Pulmonary artery endothelial cell (primary cell): ENCODE measurements around the gene FBXO41. TPM values are rescaled to one million over a fixed set of nuclear protein-coding genes. Genes with fewer than 3 reads are reported as not detected.

Source experiments
- DNase-seq: peaks from one replicate; pipeline ENCODE4 v3.0.0-alpha.2; 2011; ENCODE audit warnings: low read depth, low spot score
- total RNA-seq: library from RNA; depleted of rRNA; stranded (reverse); fragments of >200 nt; gene quantifications from 2 replicates; pipeline ENCODE4 v1.2.3, GENCODE V29; 2014

FBXO41 gene
- total RNA-seq, 1 donor from 2014 or later, result 0.66 TPM

DNA sequence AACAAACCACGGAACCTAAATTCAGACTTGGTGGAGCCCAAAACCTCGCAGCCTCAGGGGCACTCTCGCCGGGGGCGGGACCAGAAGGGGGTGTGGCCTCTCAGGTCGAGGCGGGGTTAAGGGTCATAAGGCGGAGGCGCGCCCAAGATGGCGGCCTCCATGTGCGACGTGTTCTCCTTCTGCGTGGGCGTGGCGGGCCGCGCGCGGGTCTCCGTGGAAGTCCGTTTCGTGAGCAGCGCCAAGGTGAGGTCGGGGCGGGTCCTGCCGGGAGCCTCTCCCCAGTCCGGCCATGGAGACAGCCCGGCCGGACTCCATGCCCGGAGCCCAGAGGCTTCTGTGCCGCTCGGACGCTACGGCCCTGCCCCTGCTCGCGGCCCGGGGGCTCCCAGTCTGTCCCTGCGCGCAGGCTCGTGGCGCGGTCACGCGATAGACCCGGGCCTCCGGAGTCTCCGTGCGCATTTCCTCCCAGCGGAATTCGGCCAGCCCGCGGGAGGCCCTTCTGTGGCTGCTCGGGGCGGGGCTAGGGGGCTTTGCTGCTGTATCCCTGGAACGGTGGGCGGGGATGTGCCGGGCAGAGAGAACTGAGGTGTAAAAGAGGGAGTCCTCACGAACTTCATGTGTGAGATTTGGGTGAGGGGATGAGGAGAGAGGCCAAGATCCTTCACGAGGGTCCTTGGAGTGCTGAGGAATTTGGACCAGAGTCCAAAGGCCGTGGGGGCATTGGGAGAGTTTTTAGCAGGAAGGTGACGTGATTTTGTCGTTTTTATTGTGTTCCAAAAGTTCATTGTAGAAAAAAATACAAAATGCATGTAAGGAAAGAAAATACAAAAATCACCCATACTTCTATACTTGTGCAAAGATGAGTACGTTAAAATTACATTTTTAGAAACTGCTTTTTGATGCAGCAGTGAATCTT lies 69.9 kb downstream of the FBXO41 start, which contains the start of gene SMYD5:
Gene SMYD5 (plus strand): TSS at position 126 of the 916 bp plus-strand sequence. CDS start 22 bp downstream, at position 148.
- peak; percentile 39 for DNase-seq

DNA sequence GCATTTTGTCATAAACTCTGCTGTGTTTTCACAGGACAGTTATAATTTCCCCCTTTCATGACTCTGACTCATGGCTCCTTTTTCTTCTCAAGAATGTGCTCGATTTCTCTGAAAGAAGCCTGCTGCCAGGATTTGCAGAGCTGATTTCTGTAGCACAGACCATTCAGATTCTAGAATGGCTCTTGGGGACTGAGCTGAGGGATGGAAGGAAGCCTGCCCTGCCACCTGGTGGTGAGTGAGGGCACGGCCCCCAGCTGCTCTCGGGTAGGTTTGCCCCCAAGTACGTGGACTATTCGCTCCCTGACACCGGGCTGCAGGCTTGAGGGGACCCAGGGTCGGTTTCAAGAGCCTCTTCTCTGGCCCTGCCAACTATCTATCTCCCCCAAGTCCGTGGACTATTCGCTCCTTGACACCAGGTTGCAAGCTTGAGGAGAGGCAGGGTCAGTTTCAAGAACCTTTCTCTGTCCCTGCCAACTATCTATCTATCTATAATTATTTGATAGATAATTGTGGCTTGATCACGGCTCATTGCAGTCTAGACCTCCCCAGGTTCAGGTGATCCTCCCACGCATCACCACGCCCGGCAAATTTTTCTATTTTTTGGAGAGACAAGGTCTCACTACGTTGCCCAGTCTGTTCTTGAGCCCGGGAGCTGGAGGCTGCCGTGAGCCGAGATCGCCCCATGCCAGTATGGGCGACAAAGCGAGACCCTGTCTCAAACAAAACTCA lies 71.7 kb downstream of the FBXO41 start:
- peak; percentile 43 for DNase-seq

GRCh38 chr2:73212098-73212447 lies 72.2 kb downstream of the FBXO41 start:
- DNase-seq, result no peak

GRCh38 chr2:73210696-73211095 lies 73.6 kb downstream of the FBXO41 start:
- no peak for DNase-seq

- DNase-seq, result no peak
These were observed 74.3 kb downstream of the FBXO41 start for GRCh38 chr2:73210019-73210418.

GRCh38 chr2:73208258-73208657 lies 76.0 kb downstream of the FBXO41 start:
- no peak for DNase-seq

DNA sequence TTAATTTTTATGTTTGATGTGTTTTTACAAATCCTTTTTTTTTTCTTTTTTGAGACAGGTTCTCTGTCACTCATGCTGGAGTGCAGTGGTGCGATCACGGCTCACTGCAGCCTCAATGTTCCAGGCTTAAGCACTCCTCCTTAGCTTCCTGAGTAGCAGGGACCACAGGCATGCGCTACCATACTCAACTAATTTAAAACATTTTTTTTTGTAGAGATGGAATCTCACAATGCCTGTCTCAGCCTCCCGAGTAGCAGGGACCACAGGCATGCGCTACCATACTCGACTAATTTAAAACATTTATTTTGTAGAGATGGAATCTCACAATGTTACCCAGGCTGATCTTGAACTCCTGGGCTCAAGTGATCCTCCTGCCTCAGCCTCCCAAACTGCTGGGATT lies 78.7 kb downstream of the FBXO41 start:
- DNase-seq, result no peak

Other genes starting within 250 kb of the FBXO41 start
- gene SFXN5, start 212.8 kb downstream of the FBXO41 start, total RNA-seq, result 11.1 and 16.1 TPM in 2 replicates
- 47.2 and 50.2 TPM in 2 replicates for gene RAB11FIP5, start 171.5 kb downstream of the FBXO41 start, total RNA-seq
- gene NOTO, start 81.9 kb downstream of the FBXO41 start, total RNA-seq, result not detected in 2 replicates
- gene SMYD5, start 70.2 kb downstream of the FBXO41 start, total RNA-seq, result 15.0 and 19.8 TPM in 2 replicates
- gene PRADC1, start 51.2 kb downstream of the FBXO41 start, total RNA-seq, result 19.7 and 29.4 TPM in 2 replicates
- gene CCT7, start 50.2 kb downstream of the FBXO41 start, total RNA-seq, result 655 and 716 TPM in 2 replicates
- not detected in 2 replicates for gene EGR4, start 9.1 kb upstream of the FBXO41 start, total RNA-seq
- 7.3 and 12.1 TPM in 2 replicates for gene ALMS1, start 101.4 kb upstream of the FBXO41 start, total RNA-seq